Osteocyte (in vitro differentiated cells): ENCODE results near the gene KLB. TPM values are rescaled to one million over a fixed set of nuclear protein-coding genes. Genes with fewer than 3 reads are reported as not detected.

ENCODE experiments used
- DNase-seq: peaks from one replicate; pipeline ENCODE4 v3.0.0; 2021; ENCODE audit warnings: mixed read lengths; ENCODE audit not compliant: unreplicated experiment; ENCODE audit errors: extremely low spot score
- H3K27ac Mint-ChIP-seq: one replicate; pipeline ENCODE4 v1.8.0; 2021; ENCODE audit warnings: mild to moderate bottlenecking, mixed read lengths; ENCODE audit not compliant: unreplicated experiment
- H3K27me3 Mint-ChIP-seq: one replicate; pipeline ENCODE4 v1.8.0; 2021; ENCODE audit warnings: mixed read lengths; ENCODE audit not compliant: unreplicated experiment
- H3K36me3 Mint-ChIP-seq: one replicate; pipeline ENCODE4 v1.8.0; 2021; ENCODE audit warnings: mixed read lengths; ENCODE audit not compliant: unreplicated experiment
- H3K4me1 Mint-ChIP-seq: one replicate; pipeline ENCODE4 v1.8.0; 2021; ENCODE audit warnings: mixed read lengths; ENCODE audit not compliant: unreplicated experiment
- H3K4me3 Mint-ChIP-seq: one replicate; pipeline ENCODE4 v1.8.0; 2021; ENCODE audit warnings: mild to moderate bottlenecking, moderate library complexity, mixed read lengths; ENCODE audit not compliant: unreplicated experiment
- H3K9me3 Mint-ChIP-seq: one replicate; pipeline ENCODE4 v1.8.0; 2021; ENCODE audit warnings: mixed read lengths; ENCODE audit not compliant: unreplicated experiment
- total RNA-seq: library from RNA; stranded (reverse); gene quantifications from 2 replicates; pipeline ENCODE4 v1.2.1, GENCODE V29; 2021
- TF ChIP-seq, protein P1 (sequence below): fragments of 200-600 bp; sonication (generic); IDR thresholded peaks from 2 replicates; pipeline ENCODE4 v1.5.0; 2021; ENCODE audit warnings: antibody characterized with exemption, mild to moderate bottlenecking, moderate library complexity

The KLB gene
- total RNA-seq, 1 donor from 2014 or later: not detected

DNA sequence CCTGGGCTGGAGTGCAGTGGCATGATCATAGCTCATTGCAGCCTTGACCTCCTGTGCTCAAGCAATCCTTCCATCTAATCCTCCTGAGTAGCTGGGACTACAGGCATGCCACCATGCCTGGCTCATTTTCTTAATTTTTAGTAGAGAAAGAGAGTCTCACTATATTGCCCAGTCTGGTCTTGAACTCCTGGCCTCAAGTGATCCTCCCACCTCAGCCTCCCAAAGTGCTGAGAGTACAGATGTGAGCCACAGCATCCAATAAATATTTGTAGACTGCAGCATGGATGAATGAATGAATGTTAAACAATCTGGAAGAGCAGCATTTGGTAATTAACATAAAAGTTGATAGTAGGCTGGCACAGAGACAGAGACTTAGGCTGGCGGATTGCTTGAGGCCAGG lies 20.0 kb downstream of the KLB start:
- TF ChIP-seq, protein P1, sequence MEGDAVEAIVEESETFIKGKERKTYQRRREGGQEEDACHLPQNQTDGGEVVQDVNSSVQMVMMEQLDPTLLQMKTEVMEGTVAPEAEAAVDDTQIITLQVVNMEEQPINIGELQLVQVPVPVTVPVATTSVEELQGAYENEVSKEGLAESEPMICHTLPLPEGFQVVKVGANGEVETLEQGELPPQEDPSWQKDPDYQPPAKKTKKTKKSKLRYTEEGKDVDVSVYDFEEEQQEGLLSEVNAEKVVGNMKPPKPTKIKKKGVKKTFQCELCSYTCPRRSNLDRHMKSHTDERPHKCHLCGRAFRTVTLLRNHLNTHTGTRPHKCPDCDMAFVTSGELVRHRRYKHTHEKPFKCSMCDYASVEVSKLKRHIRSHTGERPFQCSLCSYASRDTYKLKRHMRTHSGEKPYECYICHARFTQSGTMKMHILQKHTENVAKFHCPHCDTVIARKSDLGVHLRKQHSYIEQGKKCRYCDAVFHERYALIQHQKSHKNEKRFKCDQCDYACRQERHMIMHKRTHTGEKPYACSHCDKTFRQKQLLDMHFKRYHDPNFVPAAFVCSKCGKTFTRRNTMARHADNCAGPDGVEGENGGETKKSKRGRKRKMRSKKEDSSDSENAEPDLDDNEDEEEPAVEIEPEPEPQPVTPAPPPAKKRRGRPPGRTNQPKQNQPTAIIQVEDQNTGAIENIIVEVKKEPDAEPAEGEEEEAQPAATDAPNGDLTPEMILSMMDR: no peak
- peaks cover 10% of the 10 kb centered on the region for H3K27me3 Mint-ChIP-seq
- H3K4me3 Mint-ChIP-seq: no peak overlapping the region
- no peaks in the 10 kb centered on the region for H3K36me3 Mint-ChIP-seq
- no peaks in the 10 kb centered on the region for H3K9me3 Mint-ChIP-seq
- H3K27ac Mint-ChIP-seq: no peak overlapping the region
- no peaks in the 10 kb centered on the region for H3K4me1 Mint-ChIP-seq
- DNase-seq: no peak

DNA sequence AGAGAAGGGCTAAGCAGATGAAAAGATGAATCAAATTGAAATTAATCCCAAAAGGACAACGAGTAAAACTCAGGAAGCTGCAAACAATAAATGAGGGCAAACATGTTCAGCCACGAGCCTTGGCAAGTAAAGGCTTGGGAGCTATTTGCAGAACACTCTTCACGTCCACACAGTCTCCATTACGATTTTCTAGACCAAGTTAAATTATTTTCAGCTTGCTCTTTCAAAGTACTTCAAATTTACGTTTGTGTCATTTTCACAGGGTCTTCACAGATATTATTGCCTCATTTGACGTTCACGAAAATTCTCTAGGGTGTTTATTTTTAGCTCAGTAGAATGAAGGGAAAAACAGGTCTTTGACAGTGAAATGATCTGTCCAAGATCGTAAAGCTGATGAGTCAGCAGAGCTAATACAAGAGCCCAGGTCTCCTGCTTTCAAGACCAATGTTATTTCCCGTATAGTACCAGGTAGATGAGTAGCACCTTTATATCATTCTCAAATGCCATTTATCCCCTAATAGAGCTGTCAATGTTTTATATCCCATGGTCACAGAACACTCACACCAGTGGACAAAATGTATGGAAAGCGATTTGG lies 20.9 kb downstream of the KLB start:
- Mint-ChIP-seq H3K27me3 (peaks cover 10% of the 10 kb centered on the region), H3K36me3 (no peaks in the 10 kb centered on the region), H3K9me3 (no peaks in the 10 kb centered on the region), H3K4me1 (no peaks in the 10 kb centered on the region), H3K4me3 (no peak overlapping the region), H3K27ac (no peak overlapping the region)
- TF ChIP-seq, protein P1: no peak
- DNase-seq: no peak

DNA sequence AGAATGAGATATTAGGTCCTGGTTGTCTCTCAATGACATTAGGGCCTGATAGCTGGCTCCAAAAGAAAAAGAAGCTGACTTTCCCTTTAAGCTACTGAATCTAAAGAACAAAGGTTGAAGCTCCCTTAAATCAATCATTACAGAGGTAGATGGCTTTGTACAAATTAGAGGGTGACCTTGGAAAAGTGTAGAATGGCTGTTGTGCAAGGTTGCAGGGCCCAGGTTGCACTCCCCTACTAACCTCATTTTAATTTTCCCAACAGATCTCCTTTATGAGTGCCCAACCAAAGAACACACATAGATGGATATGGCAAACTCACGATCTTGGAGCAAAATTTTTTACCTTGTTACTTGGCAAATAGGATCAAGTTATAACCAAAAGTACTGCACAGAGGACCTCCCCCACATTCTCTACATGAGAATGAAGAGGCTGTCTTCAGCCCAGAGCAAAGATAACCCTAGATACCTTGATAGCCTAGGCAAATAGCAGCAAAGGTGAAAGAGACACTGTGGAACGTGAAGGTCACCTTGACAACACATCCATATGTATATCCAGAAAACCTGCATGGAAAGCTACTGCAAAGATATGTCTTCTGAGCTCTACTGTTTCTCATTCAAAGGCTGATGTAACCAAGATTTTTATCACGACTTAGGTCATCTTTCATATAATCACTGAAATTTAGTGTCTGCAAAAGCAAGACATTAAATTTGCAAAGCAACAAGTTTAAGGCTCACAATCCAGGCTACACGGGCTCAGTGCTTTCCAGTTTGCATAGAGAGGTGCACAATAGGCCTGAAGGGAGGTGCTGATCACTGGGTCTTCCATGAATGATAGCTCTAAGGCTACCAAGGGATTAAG lies 23.0 kb downstream of the KLB start:
- DNase-seq: no peak
- Mint-ChIP-seq H3K27ac (no peak overlapping the region), H3K4me3 (no peak overlapping the region), H3K4me1 (no peaks in the 10 kb centered on the region), H3K27me3 (peaks cover 10% of the 10 kb centered on the region), H3K9me3 (no peaks in the 10 kb centered on the region), H3K36me3 (no peaks in the 10 kb centered on the region)
- TF ChIP-seq, protein P1: no peak

DNA sequence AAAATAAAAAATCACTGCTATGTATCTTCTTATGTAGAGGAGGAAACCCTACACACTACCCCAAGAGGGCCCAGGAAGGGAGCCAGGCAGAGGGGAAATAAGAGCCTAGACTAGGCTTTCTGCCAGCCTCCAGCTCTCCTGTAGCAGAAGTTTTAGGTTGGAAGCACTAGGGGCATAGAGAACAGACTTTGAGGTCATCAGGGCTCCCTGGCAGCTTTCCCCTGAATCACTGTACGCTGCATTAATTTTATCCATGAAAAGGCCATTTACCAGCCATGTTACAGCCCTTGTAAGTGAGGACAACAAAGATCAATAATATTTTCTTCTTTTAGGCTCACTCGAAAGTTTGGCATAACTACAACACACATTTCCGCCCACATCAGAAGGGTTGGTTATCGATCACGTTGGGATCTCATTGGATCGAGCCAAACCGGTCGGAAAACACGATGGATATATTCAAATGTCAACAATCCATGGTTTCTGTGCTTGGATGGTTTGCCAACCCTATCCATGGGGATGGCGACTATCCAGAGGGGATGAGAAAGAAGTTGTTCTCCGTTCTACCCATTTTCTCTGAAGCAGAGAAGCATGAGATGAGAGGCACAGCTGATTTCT lies 27.3 kb downstream of the KLB start:
- Mint-ChIP-seq H3K27ac (no peak overlapping the region), H3K4me1 (no peaks in the 10 kb centered on the region), H3K9me3 (no peaks in the 10 kb centered on the region), H3K36me3 (no peaks in the 10 kb centered on the region), H3K4me3 (no peak overlapping the region), H3K27me3 (peaks cover 32% of the 10 kb centered on the region)
- DNase-seq: no peak
- TF ChIP-seq, protein P1: no peak
